ENCODE results near the gene SORCS2.
A peak's percentile ranks its signal among the peaks of the same experiment; 100 is the strongest.

The SORCS2 gene

GRCh38 chr4:7248857-7249256 lies 56.5 kb downstream of the SORCS2 start:
- no peak for DNase-seq

- DNase-seq: no peak
Observed at GRCh38 chr4:7251321-7251720, 59.0 kb downstream of the SORCS2 start.

- no peak for DNase-seq
Observed at GRCh38 chr4:7252051-7252450, 59.7 kb downstream of the SORCS2 start.

GRCh38 chr4:7252510-7253340 lies 60.4 kb downstream of the SORCS2 start:
- no peak for DNase-seq

- DNase-seq: no peak
Observed at GRCh38 chr4:7253341-7253700, 61.0 kb downstream of the SORCS2 start.

- no peak for DNase-seq
Observed at GRCh38 chr4:7253837-7254236, 61.5 kb downstream of the SORCS2 start.

GRCh38 chr4:7254736-7255487 lies 62.6 kb downstream of the SORCS2 start:
- no peak for DNase-seq

- DNase-seq: no peak
Observed at GRCh38 chr4:7255488-7255881, 63.1 kb downstream of the SORCS2 start.

- DNase-seq: no peak
Observed at GRCh38 chr4:7255996-7256395, 63.7 kb downstream of the SORCS2 start.

GRCh38 chr4:7256984-7257810 lies 64.9 kb downstream of the SORCS2 start:
- DNase-seq: no peak

- DNase-seq: no peak
Observed at GRCh38 chr4:7259039-7259438, 66.7 kb downstream of the SORCS2 start.

GRCh38 chr4:7260569-7260968 lies 68.2 kb downstream of the SORCS2 start:
- DNase-seq: no peak

- DNase-seq: no peak
Observed at GRCh38 chr4:7261087-7261486, 68.7 kb downstream of the SORCS2 start.

GRCh38 chr4:7261536-7261935 lies 69.2 kb downstream of the SORCS2 start:
- no peak for DNase-seq

- DNase-seq: no peak
Observed at GRCh38 chr4:7262134-7262533, 69.8 kb downstream of the SORCS2 start.

- DNase-seq: no peak
Observed at GRCh38 chr4:7263166-7263565, 70.8 kb downstream of the SORCS2 start.

- DNase-seq: no peak
Observed at GRCh38 chr4:7264694-7265093, 72.4 kb downstream of the SORCS2 start.

- DNase-seq: peak; percentile 36
Observed at GRCh38 chr4:7266525-7267292, 74.4 kb downstream of the SORCS2 start.

- DNase-seq: no peak
Observed at GRCh38 chr4:7267829-7268228, 75.5 kb downstream of the SORCS2 start.

GRCh38 chr4:7268941-7269340 lies 76.6 kb downstream of the SORCS2 start:
- no peak for DNase-seq

- no peak for DNase-seq
Observed at GRCh38 chr4:7270121-7270520, 77.8 kb downstream of the SORCS2 start.

GRCh38 chr4:7272404-7272803 lies 80.1 kb downstream of the SORCS2 start:
- DNase-seq: no peak

Measured in DMS53 (cell line).